GM18520 (cell line): ENCODE results near the gene CFAP65.

ENCODE experiments used
- ATAC-seq: cut with Tn5 transposase; IDR thresholded peaks from one replicate; pipeline ENCODE4 v1.9.1; 2021; ENCODE audit not compliant: unreplicated experiment

CFAP65 gene, protein sequence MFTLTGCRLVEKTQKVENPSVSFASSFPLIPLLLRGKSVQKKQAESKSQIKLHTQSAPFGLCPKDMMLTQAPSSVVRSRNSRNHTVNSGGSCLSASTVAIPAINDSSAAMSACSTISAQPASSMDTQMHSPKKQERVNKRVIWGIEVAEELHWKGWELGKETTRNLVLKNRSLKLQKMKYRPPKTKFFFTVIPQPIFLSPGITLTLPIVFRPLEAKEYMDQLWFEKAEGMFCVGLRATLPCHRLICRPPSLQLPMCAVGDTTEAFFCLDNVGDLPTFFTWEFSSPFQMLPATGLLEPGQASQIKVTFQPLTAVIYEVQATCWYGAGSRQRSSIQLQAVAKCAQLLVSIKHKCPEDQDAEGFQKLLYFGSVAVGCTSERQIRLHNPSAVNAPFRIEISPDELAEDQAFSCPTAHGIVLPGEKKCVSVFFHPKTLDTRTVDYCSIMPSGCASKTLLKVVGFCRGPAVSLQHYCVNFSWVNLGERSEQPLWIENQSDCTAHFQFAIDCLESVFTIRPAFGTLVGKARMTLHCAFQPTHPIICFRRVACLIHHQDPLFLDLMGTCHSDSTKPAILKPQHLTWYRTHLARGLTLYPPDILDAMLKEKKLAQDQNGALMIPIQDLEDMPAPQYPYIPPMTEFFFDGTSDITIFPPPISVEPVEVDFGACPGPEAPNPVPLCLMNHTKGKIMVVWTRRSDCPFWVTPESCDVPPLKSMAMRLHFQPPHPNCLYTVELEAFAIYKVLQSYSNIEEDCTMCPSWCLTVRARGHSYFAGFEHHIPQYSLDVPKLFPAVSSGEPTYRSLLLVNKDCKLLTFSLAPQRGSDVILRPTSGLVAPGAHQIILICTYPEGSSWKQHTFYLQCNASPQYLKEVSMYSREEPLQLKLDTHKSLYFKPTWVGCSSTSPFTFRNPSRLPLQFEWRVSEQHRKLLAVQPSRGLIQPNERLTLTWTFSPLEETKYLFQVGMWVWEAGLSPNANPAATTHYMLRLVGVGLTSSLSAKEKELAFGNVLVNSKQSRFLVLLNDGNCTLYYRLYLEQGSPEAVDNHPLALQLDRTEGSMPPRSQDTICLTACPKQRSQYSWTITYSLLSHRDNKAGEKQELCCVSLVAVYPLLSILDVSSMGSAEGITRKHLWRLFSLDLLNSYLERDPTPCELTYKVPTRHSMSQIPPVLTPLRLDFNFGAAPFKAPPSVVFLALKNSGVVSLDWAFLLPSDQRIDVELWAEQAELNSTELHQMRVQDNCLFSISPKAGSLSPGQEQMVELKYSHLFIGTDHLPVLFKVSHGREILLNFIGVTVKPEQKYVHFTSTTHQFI (N-terminal part only)

GRCh38 chr2:219041252-219041651, at the start of gene CFAP65:
Gene CFAP65 (minus strand): TSS chr2:219041516. CDS start chr2:219039048, 2,468 bp downstream.
- ATAC-seq = no peak

GRCh38 chr2:219090436-219091299, 49.4 kb upstream of the CFAP65 start:
- ATAC-seq = no peak

DNA sequence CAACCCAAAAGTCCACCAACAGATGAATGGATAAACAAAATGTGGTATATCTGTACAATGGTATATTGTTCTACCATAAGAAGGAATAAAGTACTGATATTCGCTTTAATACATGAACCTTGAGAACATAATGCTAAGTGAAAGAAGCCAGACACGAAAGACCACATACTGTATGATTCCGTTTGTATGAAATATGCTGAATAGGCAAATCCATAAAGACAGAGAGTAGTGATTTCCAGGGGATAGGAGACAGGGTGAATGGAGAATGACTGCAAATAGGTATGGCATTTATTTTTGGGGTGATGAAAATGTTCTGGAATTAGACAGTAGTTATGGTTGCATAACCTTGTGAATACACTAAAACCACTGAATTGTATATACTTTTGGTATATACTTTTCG, 48.0 kb upstream of the CFAP65 start:
- no peak for ATAC-seq

DNA sequence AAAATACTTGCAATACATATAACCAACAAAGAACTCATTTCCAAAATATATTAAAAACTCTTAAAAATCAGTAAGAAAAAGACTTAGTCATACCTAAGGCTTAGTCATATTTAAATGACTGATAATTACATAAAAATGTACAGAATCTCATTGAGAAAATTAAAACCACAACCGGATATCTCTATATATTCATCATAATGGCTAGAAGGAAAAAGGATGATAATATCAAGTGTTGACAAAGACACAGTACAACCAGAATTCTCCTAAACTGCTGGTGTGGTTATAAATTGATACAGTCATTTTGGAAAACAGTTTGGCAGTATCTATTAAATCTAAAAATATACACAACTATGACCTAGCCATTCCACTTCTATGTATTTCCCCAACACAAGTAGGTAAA, 46.5 kb upstream of the CFAP65 start:
- ATAC-seq = no peak

GRCh38 chr2:219087361-219087760, 46.0 kb upstream of the CFAP65 start:
- no peak for ATAC-seq

- ATAC-seq = no peak
These were observed 44.9 kb upstream of the CFAP65 start for GRCh38 chr2:219086196-219086595.

DNA sequence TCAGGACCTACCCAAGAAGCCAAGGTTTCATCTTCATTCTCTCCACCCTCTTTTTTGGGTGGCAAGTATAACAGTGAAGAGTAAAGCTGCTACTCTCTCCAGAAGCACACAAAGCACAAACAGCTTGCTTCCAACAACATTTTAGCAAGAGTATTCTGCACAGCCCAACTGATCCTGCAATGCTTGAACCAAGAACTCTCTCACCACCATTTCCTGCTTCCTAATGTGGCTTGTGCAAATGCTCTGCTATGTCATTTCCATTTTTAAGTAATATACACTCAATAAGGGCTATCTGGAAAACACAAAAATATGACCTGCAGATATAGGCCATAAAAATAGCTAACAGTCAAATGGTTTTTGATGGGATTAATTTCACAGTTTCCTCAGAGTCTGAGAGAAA, 43.5 kb upstream of the CFAP65 start:
- ATAC-seq = no peak

DNA sequence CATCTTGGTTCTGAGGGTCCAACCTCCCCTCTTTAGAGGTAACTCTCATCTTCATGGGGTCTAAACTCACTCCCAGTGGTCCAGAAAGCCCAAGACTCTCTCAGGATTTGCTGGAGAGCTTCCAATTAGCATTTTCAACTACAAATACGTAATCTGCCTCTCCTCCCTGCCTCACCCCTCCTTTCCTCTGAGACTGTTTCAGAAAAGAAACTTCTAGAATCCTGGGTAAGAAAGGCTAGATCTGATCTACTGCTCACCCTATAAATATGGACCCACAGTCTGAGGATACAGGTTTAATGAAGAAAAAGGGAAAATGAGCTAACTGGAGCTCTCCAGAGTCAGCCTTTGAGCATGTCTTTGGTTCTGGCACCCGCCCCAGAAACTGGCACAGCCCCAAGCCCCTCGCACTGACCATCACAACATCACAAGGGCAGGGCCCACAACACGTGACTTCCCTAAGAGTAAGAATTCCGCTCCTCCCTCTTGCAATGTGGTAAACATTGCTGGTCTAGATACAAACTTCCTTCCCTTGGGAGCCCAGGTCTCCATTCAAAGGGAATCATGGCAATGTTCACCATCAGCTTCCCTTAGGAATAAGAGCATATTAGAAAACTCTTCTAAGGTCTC, 41.1 kb upstream of the CFAP65 start:
- no peak for ATAC-seq

- ATAC-seq = no peak
These were observed 40.5 kb upstream of the CFAP65 start for GRCh38 chr2:219081701-219082331.

DNA sequence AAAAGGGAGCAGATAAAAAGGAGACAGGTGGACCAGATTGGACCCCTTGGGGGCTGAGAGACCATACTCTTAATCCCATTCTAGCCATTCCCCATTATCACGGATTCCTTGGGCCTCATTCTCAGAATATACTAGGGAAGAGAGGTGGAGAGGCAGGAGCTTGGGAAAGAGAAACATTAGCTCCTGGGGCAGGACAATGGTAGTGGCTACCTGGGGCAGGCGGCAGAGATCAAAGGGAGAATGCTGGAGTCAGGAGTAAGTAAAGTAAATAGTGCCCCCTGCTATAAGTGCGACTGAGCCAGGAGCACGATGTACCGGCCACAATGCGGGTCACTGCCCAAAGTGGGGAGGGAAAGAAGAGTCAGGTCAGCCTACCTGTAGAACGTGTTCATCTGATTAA, 39.8 kb upstream of the CFAP65 start:
- no peak for ATAC-seq

DNA sequence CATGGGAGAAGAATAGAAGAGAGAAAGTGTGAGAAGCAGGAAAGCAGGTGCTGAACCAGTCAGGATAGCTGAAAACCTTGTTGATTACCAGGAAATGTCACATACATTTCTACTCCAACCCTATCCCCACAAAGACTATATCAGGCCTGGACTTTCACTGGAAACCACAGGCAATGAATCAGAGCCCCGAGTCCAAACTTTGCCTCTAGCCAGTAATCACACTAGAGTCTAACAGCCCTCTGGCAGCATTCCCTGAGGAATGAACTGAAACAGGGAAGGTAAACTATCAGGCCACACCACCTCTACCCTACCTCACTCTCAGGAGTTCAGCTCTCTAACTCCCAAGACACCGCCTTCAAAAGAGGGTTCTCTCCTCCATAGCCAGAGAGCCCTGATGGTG, 38.1 kb upstream of the CFAP65 start:
- no peak for ATAC-seq

DNA sequence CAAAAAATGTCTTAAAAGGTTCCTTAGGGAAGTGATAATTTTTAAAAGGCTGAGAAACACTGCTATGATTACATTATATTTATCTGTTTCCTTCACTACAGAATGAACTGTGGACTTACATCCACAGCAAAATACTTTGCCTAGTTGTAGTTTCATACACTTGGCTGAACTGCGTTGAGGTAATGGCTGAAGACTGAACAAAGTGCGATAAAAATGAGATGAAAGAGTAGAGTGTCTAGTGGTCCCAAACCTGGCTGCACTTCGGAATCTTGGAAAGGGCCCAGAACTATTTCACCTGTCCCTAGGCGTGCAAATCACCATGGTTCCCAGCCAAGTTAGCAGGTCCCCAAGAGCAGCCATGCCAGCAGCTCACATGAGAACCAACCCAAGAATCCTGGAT, 37.6 kb upstream of the CFAP65 start:
- ATAC-seq = no peak

DNA sequence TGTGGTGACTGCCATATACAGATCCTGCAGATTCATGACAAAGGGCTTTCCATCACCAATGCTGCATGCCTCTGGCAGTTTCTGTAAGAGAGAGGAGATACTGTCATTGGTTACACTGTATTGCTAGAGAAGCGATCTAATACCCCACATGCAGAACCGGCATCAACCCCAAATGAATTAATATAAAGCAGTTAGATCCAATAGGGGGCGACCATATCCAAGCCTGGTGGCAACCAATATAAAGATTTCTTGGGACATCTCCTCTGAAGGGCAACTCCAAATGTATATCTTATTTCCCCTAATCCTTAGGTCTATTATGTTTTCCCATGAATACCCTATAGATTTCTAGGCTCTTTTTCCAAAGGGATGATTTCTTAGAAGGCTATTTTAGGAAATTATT, 36.8 kb upstream of the CFAP65 start:
- no peak for ATAC-seq

- ATAC-seq = no peak
These were observed 34.9 kb upstream of the CFAP65 start for GRCh38 chr2:219076253-219076652.

- ATAC-seq = no peak
These were observed 32.3 kb upstream of the CFAP65 start for GRCh38 chr2:219073413-219074129.

DNA sequence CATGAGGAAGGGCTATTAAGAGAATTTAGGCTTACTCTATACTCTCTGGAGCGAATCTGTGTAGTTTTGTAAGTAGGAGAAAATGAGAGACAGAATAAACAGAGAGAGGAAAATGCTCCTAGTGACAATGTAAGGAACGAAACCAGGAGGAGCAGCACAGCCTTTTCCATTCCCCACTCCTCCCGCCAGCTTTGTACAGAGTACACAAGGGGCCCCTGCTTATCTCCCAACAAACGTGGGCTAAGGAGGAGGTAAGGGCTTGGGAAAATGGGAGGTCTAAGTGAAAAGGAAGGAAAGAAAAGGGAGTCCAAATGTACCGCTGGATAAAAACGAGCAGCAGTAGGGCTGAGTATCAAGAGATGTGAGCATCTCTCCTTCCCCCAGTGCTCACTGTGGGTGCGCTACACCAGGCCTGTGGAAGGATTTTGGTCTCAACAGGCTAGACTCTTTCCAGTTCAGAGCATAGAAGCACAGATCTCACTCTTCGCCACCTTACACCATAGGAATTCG, 31.5 kb upstream of the CFAP65 start:
- ATAC-seq = no peak

GRCh38 chr2:219071131-219071816, 30.0 kb upstream of the CFAP65 start:
- no peak for ATAC-seq

DNA sequence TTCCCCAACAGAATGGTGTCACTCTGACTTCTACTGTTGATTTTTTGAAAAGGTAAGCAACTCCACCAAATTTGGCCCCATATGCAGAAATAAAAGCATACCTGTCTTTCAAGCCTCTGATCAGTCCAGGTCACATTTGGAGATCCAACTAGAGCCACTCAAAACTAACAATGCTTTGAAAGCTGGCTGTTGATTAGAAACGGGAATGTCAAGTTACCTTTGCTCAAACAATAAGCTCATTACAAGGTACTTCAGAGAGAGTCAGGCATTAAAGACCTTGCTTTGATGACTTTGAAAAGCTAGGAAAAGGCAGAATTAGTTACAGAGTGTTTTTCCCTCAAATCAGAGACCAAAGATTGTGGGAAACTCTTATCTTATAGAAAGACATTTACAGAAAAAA, 24.2 kb upstream of the CFAP65 start:
- ATAC-seq = no peak
